ENCODE data around the gene TIAM2.

DNA sequence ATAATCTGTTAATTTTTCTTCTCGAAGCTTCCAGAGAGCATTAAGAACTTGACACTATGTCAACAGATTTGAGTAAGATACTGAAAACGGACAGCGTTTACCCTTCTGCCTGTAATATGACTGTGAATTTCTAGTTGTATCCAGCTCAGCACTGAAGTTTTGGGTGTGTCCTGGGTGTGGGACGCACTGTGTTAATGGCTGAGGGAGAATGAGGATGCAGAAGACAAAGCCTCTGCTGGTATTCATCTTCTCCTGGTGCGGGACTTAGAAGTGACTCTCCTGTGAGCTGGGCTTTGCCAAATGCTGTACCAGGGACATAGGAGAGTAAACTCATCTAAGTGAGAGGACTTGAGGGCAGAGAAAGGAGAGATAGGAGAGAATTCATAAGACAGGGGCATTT, 178.4 kb downstream of the TIAM2 start:
- TF ChIP-seq POLR2A (IDR thresholded peaks at IDR 0.05; ENCODE audit: low read depth, low read length) (no peak), POLR2AphosphoS5 (IDR thresholded peaks at IDR 0.05; ENCODE audit: low read depth, low read length) (no peak), TAF1 (IDR thresholded peaks at IDR 0.05; ENCODE audit: borderline replicate concordance, low read depth, low read length) (no peak)

Measured in GM12892 (cell line).